K562 (cell line): ENCODE measurements around the gene S100P. TPM values are rescaled to one million over a fixed set of nuclear protein-coding genes. Genes with fewer than 3 reads are reported as not detected.
A peak's percentile ranks its signal among the peaks of the same experiment; 100 is the strongest.

Experiments used
- ARID1B ChIP-seq: fragments of 450-650 bp; IDR thresholded peaks from 2 replicates; pipeline ENCODE4 v1.6.1; 2016; ENCODE audit warnings: antibody characterized with exemption, mild to moderate bottlenecking, inconsistent platforms
- ARID3A ChIP-seq: IDR thresholded peaks from 2 replicates; pipeline ENCODE4 v1.6.1; 2012; ENCODE audit warnings: low read depth, low read length, improper control_type of control experiment, borderline replicate concordance
- ATF7 ChIP-seq: fragments of 450-650 bp; IDR thresholded peaks from 2 replicates; pipeline ENCODE4 v1.7.1; 2014; ENCODE audit warnings: mild to moderate bottlenecking, moderate library complexity
- BHLHE40 ChIP-seq: IDR thresholded peaks from 2 replicates; pipeline ENCODE4 v1.6.1; 2011; ENCODE audit warnings: low read length, improper control_type of control experiment
- EP300 ChIP-seq: IDR thresholded peaks from 2 replicates; pipeline ENCODE4 v1.6.1; 2012; ENCODE audit warnings: low read length, improper control_type of control experiment
- EP400 ChIP-seq: fragments of 450-650 bp; IDR thresholded peaks from 2 replicates; pipeline ENCODE4 v1.6.1; 2017; ENCODE audit warnings: antibody characterized with exemption, mild to moderate bottlenecking, moderate library complexity
- ETS1 ChIP-seq: conservative IDR thresholded peaks from 2 replicates; pipeline ENCODE4 v1.6.1; 2011; ENCODE audit warnings: low read depth, mild to moderate bottlenecking, low read length; ENCODE audit not compliant: control insufficient read depth
- FOXA3 ChIP-seq, 2 experiments: fragments of 450-650 bp in 1 of 2; sonication (generic) in 1 of 2; formaldehyde crosslinking; IDR thresholded peaks in 1 of 2; conservative IDR thresholded peaks in 1 of 2; 2 replicates each; pipeline versions ENCODE4 v1.4.0 to v1.8.0; 2020 to 2022; ENCODE audit warnings: mild to moderate bottlenecking in 2 of 2, missing genetic modification reagents in 1 of 2
- FOXJ3 ChIP-seq: sonication (generic); formaldehyde crosslinking; IDR thresholded peaks from 2 replicates; pipeline ENCODE4 v1.4.0; 2020; ENCODE audit warnings: mild to moderate bottlenecking, missing genetic modification reagents
- GABPB1 ChIP-seq: sonication (generic); formaldehyde crosslinking; IDR thresholded peaks from 2 replicates; pipeline ENCODE4 v1.8.0; 2022; ENCODE audit warnings: mild to moderate bottlenecking, missing genetic modification reagents
- HDAC8 ChIP-seq: fragments of 450-650 bp; IDR thresholded peaks from 2 replicates; pipeline ENCODE4 v1.6.1; 2016; ENCODE audit warnings: mild to moderate bottlenecking, missing genetic modification characterization, moderate library complexity, missing compliant biosample characterization
- MED1 ChIP-seq: sonication (generic); formaldehyde crosslinking; IDR thresholded peaks from 2 replicates; pipeline ENCODE4 v1.8.1; 2023; ENCODE audit warnings: missing genetic modification reagents, borderline replicate concordance
- MEF2D ChIP-seq: conservative IDR thresholded peaks from 2 replicates; pipeline ENCODE4 v1.6.1; 2016; ENCODE audit warnings: low read depth, missing genetic modification characterization, missing compliant biosample characterization
- NELFE ChIP-seq: IDR thresholded peaks from 2 replicates; pipeline ENCODE4 v1.6.1; 2011; ENCODE audit warnings: mild to moderate bottlenecking; ENCODE audit not compliant: insufficient read depth, insufficient read length
- NEUROD1 ChIP-seq: fragments of 150-350 bp; IDR thresholded peaks from 2 replicates; pipeline ENCODE4 v1.6.1; 2014; ENCODE audit warnings: borderline replicate concordance, low read length, low read depth; ENCODE audit not compliant: partially characterized antibody
- NFIX ChIP-seq: fragments of 250-450 bp; sonication (Bioruptor Pico); IDR thresholded peaks from 2 replicates; pipeline ENCODE4 v1.4.0; 2020; ENCODE audit warnings: low read depth, mild to moderate bottlenecking, moderate library complexity
- RHOXF2B ChIP-seq: fragments of 250-450 bp; sonication (Bioruptor Pico); conservative IDR thresholded peaks from 2 replicates; pipeline ENCODE4 v1.5.1; 2021
- SLC30A9 ChIP-seq: fragments of 250-450 bp; sonication (Bioruptor Pico); IDR thresholded peaks from 2 replicates; pipeline ENCODE4 v1.8.0; 2022; ENCODE audit warnings: mild to moderate bottlenecking, moderate library complexity
- YY1 ChIP-seq, 3 experiments: IDR thresholded peaks; 2 replicates each; pipeline ENCODE4 v1.6.1; 2011; ENCODE audit warnings: low read length in 2 of 3, mild to moderate bottlenecking in 2 of 3, moderate library complexity in 2 of 3, borderline replicate concordance in 1 of 3, control low read depth in 1 of 3, low read depth in 1 of 3; ENCODE audit not compliant: insufficient read depth in 3 of 3, insufficient replicate concordance in 2 of 3, control insufficient read depth in 1 of 3, insufficient read length in 1 of 3; ENCODE audit errors: extremely low read depth in 1 of 3
- ZBTB1 ChIP-seq: sonication (generic); formaldehyde crosslinking; IDR thresholded peaks from 2 replicates; pipeline ENCODE4 v1.8.1; 2023; ENCODE audit warnings: missing genetic modification reagents, low read depth, mild to moderate bottlenecking, borderline replicate concordance
- ZC3H4 ChIP-seq: sonication (generic); formaldehyde crosslinking; IDR thresholded peaks from 2 replicates; pipeline ENCODE4 v1.9.0; 2021; ENCODE audit warnings: missing genetic modification reagents, borderline replicate concordance
- ZKSCAN3 ChIP-seq: fragments of 250-450 bp; sonication (Bioruptor Pico); IDR thresholded peaks from 2 replicates; pipeline ENCODE4 v1.4.0; 2020
- ZNF232 ChIP-seq: sonication (generic); formaldehyde crosslinking; IDR thresholded peaks from 2 replicates; pipeline ENCODE4 v1.8.0; 2022; ENCODE audit warnings: mild to moderate bottlenecking, missing genetic modification reagents
- ZNF507 ChIP-seq: conservative IDR thresholded peaks from 2 replicates; pipeline ENCODE4 v1.6.1; 2017; ENCODE audit warnings: missing genetic modification characterization, missing compliant biosample characterization
- ZNF584 ChIP-seq: fragments of 200-800 bp; sonication (Bioruptor generic); IDR thresholded peaks from 2 replicates; pipeline ENCODE4 v1.6.1; 2016; ENCODE audit warnings: low read depth, mild to moderate bottlenecking, missing genetic modification characterization, missing compliant biosample characterization
- ZSCAN29 ChIP-seq: fragments of 450-650 bp; IDR thresholded peaks from 2 replicates; pipeline ENCODE4 v1.6.1; 2017
- polyA plus RNA-seq, 8 experiments: library from polyadenylated mRNA; depleted of rRNA in 4 of 8; stranded (reverse) in 5 of 8; unstranded in 3 of 8; fragments of >200 nt; fragmentation: Nextera tagmentation in 2 of 8; fragmentation: Illumina TruSeq in 1 of 8; extraction: Ambion mirVana in 2 of 8; extraction: Trizol in 1 of 8; gene quantifications; 2 replicates each; pipeline versions ENCODE4 v1.2.1 to v1.2.3, GENCODE V29; 2011 to 2014; ENCODE audit warnings: inconsistent platforms in 1 of 8, missing spikeins in 1 of 8
- total RNA-seq, 7 experiments: library from RNA; depleted of rRNA in 6 of 7; stranded (reverse); fragments of >200 nt in 6 of 7; fragmentation: Illumina TruSeq in 2 of 7; extraction: Trizol in 2 of 7; gene quantifications; 2 replicates each; pipeline versions ENCODE4 v1.2.1 to v1.2.3, GENCODE V29; 2011 to 2021; ENCODE audit warnings: low replicate concordance in 1 of 7

S100P gene
- total and polyA plus RNA-seq, 9 of the 15 experiments (the other 6 are each of a cell fraction or from before 2014, with no cell fraction given) = 4.1 to 23.8 (median 7.5) TPM

GRCh38 chr4:6688879-6689505 is 4.7 kb upstream of the S100P start (continued):
- TF ChIP-seq ETS1 = no peak
- TF ChIP-seq MED1 (CRISPR knock-in tag) = no peak
- TF ChIP-seq SLC30A9 (CRISPR knock-in tag) = no peak
- TF ChIP-seq EP400 = peak; percentile 69
- no peak for TF ChIP-seq NFIX (CRISPR knock-in tag)
- peak; percentile 53; the same call in 1 of the 2 replicates for TF ChIP-seq GABPB1
- TF ChIP-seq ZNF507 (tag) = no peak
- no peak for TF ChIP-seq ARID3A
- no peak for TF ChIP-seq ZC3H4 (CRISPR knock-in tag)
- TF ChIP-seq FOXA3 (CRISPR knock-in tag; conservative IDR thresholded peaks at IDR 0.05 in 1 of 2, IDR thresholded peaks at IDR 0.05 in 1 of 2) = peak in 1 of 2 experiments; percentile 68; a peak in 1 of 4 replicates
- no peak for TF ChIP-seq EP300
- TF ChIP-seq HDAC8 = no peak
- TF ChIP-seq ZNF584 = peak; percentile 80
- no peak for TF ChIP-seq FOXJ3 (CRISPR knock-in tag)
- no peak for TF ChIP-seq YY1 (IDR thresholded peaks at IDR 0.05; ENCODE audit: borderline replicate concordance in 1 of 3, control insufficient read depth in 1 of 3, extremely low read depth in 1 of 3, insufficient read depth in 3 of 3, insufficient read length in 1 of 3, insufficient replicate concordance in 2 of 3, low read depth in 1 of 3, low read length in 2 of 3)
- no peak for TF ChIP-seq ZKSCAN3
- TF ChIP-seq MEF2D (tag) = no peak
- peak; percentile 74 for TF ChIP-seq ATF7
- TF ChIP-seq BHLHE40 = no peak
- TF ChIP-seq ARID1B = peak; percentile 68
- no peak for TF ChIP-seq RHOXF2B (CRISPR knock-in tag)
- TF ChIP-seq ZBTB1 (CRISPR knock-in tag) = peak; percentile 52; the same call in 1 of the 2 replicates
- TF ChIP-seq NELFE = no peak
- no peak for TF ChIP-seq ZSCAN29
- no peak for TF ChIP-seq ZNF232 (CRISPR knock-in tag)
- no peak for TF ChIP-seq NEUROD1
